OCI-LY1 (cell line): ENCODE measurements around the gene PTPRM.

Experiments used
- H2AFZ ChIP-seq: fragments of 200-600 bp; sonication (generic), shearing (Covaris generic); 2 replicates; pipeline ENCODE4 v1.6.0; 2014; ENCODE audit warnings: antibody characterized with exemption, mild to moderate bottlenecking, low read length
- H3F3A ChIP-seq: fragments of 200-600 bp; sonication (generic), shearing (Covaris generic); 2 replicates; pipeline ENCODE4 v1.6.0; 2014; ENCODE audit warnings: mild to moderate bottlenecking, antibody characterized with exemption, low read length, moderate library complexity; ENCODE audit not compliant: insufficient read depth
- H3K27ac ChIP-seq: fragments of 200-600 bp; sonication (generic); 2 replicates; pipeline ENCODE4 v1.5.1; 2014; ENCODE audit warnings: low read length, mixed run types, mild to moderate bottlenecking, low read depth; ENCODE audit not compliant: poor library complexity, severe bottlenecking
- H3K27me3 ChIP-seq: fragments of 200-600 bp; sonication (generic); 2 replicates; pipeline ENCODE4 v1.6.0; 2014; ENCODE audit warnings: antibody characterized with exemption, mild to moderate bottlenecking, low read length, moderate library complexity; ENCODE audit not compliant: insufficient read depth
- H3K36me3 ChIP-seq: fragments of 200-600 bp; sonication (generic); 2 replicates; pipeline ENCODE4 v1.6.1; 2014; ENCODE audit warnings: mild to moderate bottlenecking, antibody characterized with exemption, low read length, moderate library complexity, mixed read lengths; ENCODE audit not compliant: insufficient read depth
- H3K4me1 ChIP-seq: fragments of 200-600 bp; sonication (generic); 2 replicates; pipeline ENCODE4 v1.5.1; 2014; ENCODE audit warnings: mild to moderate bottlenecking, low read length, moderate library complexity; ENCODE audit not compliant: insufficient read depth, severe bottlenecking
- H3K4me2 ChIP-seq: fragments of 200-600 bp; sonication (generic), shearing (Covaris generic); 2 replicates; pipeline ENCODE4 v1.6.1; 2014; ENCODE audit warnings: low read length
- H3K4me3 ChIP-seq: fragments of 200-600 bp; sonication (generic); 2 replicates; pipeline ENCODE4 v1.5.1; 2014; ENCODE audit warnings: low read length, low read depth, mild to moderate bottlenecking, mixed read lengths; ENCODE audit not compliant: poor library complexity, severe bottlenecking
- H3K79me2 ChIP-seq: fragments of 200-600 bp; shearing (Covaris generic); 2 replicates; pipeline ENCODE4 v1.6.1; 2016; ENCODE audit warnings: mixed run types, low read length, mixed read lengths; ENCODE audit not compliant: insufficient read depth
- H3K9ac ChIP-seq: fragments of 200-600 bp; sonication (generic), shearing (Covaris generic); 2 replicates; pipeline ENCODE4 v1.6.1; 2014; ENCODE audit warnings: mild to moderate bottlenecking, low read length, mixed read lengths
- H3K9me2 ChIP-seq: fragments of 200-600 bp; sonication (generic), shearing (Covaris generic); 2 replicates; pipeline ENCODE4 v1.6.1; 2014; ENCODE audit warnings: low read depth, mild to moderate bottlenecking, low read length, mixed read lengths
- H3K9me3 ChIP-seq: fragments of 200-600 bp; shearing (Covaris generic); 2 replicates; pipeline ENCODE4 v1.6.1; 2014; ENCODE audit warnings: low read length, mixed read lengths
- H4K20me1 ChIP-seq: fragments of 200-600 bp; sonication (generic), shearing (Covaris generic); 2 replicates; pipeline ENCODE4 v1.6.0; 2016; ENCODE audit warnings: mild to moderate bottlenecking, low read length; ENCODE audit not compliant: insufficient read depth
- CTCF ChIP-seq: fragments of 200-600 bp; sonication (generic), shearing (Covaris generic); IDR thresholded peaks from 2 replicates; pipeline ENCODE4 v1.5.1; 2017; ENCODE audit warnings: mild to moderate bottlenecking, antibody characterized with exemption, low read length, moderate library complexity, mixed read lengths
- EZH2 ChIP-seq: fragments of 200-600 bp; sonication (generic), shearing (Covaris generic); IDR thresholded peaks from 2 replicates; pipeline ENCODE4 v1.8.0; 2017; ENCODE audit warnings: borderline replicate concordance, mixed run types, mild to moderate bottlenecking, antibody characterized with exemption, low read length, moderate library complexity, mixed read lengths

The PTPRM gene

GRCh38 chr18:8332286-8332685 lies 765.2 kb downstream of the PTPRM start:
- Histone ChIP-seq H3K4me2 (no peak overlapping the region), H3K27me3 (0 out of 2 replicates have a peak, but pooled peaks cover 4% of the 10 kb centered on the region), H3K4me3 (no peak overlapping the region), H3K36me3 (no peaks in the 10 kb centered on the region), H3K9me2 (no peaks in the 10 kb centered on the region), H4K20me1 (no peaks in the 10 kb centered on the region), H3K4me1 (no peaks in the 10 kb centered on the region), H2AFZ (no peak overlapping the region), H3K79me2 (no peaks in the 10 kb centered on the region), H3K9ac (no peak overlapping the region), H3K27ac (no peak overlapping the region), H3K9me3 (no peaks in the 10 kb centered on the region), H3F3A (no peaks in the 10 kb centered on the region)
- TF ChIP-seq CTCF (no peak), EZH2 (no peak)

DNA sequence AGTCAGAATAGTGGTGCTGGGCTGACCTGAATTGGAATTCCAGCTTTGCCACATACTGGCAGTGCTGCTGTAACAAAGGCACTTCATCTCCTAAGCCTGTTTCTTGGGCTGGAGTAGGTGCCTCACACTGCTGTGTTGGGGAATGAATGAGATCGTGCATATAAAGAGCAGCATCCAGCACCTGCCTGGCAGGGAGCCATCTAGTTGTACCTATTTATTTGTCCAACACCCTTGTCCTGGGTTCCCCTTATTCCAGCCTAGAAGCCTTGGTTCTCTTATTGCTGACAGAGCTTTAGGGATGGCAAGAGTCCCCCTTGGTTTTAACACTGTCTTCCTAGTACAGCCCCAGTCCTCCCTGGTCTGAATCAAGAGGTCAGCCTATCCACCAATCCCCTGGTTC lies 766.8 kb downstream of the PTPRM start:
- Histone ChIP-seq H4K20me1 (no peaks in the 10 kb centered on the region), H3F3A (no peaks in the 10 kb centered on the region), H3K9ac (no peak overlapping the region), H3K9me3 (no peaks in the 10 kb centered on the region), H3K4me2 (no peak overlapping the region), H3K4me1 (no peaks in the 10 kb centered on the region), H2AFZ (no peak overlapping the region), H3K9me2 (no peaks in the 10 kb centered on the region), H3K79me2 (no peaks in the 10 kb centered on the region), H3K27me3 (0 out of 2 replicates have a peak, but pooled peaks cover 4% of the 10 kb centered on the region), H3K36me3 (no peaks in the 10 kb centered on the region), H3K4me3 (no peak overlapping the region), H3K27ac (no peak overlapping the region)
- TF ChIP-seq EZH2, result no peak
- TF ChIP-seq CTCF, result no peak

DNA sequence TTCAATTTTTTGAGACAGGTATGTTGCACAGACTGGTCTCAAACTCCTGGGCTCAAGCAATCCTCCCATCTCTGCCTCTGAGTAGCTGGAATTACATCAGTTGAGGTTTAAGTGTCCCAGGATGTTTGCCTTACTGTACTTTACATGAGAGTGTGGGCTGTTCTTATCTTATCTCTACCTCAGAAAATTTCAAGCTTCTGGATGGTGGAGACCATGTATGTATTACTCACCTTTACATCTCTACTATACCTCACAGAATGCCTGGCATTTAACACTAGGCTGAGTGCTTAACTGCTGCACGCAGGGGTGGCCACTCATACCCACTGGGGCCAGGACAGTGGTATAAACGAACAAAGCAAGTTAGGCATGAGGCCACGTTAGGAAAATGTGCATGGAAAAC lies 770.1 kb downstream of the PTPRM start:
- no peaks in the 10 kb centered on the region for H3K9me2 ChIP-seq
- no peaks in the 10 kb centered on the region for H4K20me1 ChIP-seq
- H3K4me3 ChIP-seq, result no peak overlapping the region
- no peaks in the 10 kb centered on the region for H3F3A ChIP-seq
- no peak overlapping the region for H3K27ac ChIP-seq
- no peak overlapping the region for H2AFZ ChIP-seq
- H3K36me3 ChIP-seq, result no peaks in the 10 kb centered on the region
- no peak overlapping the region for H3K9ac ChIP-seq
- no peaks in the 10 kb centered on the region for H3K79me2 ChIP-seq
- 0 out of 2 replicates have a peak, but pooled peaks cover 4% of the 10 kb centered on the region for H3K27me3 ChIP-seq
- TF ChIP-seq EZH2 (no peak), CTCF (no peak)
- no peak overlapping the region for H3K4me2 ChIP-seq
- no peaks in the 10 kb centered on the region for H3K9me3 ChIP-seq
- H3K4me1 ChIP-seq, result no peaks in the 10 kb centered on the region
